Parathyroid adenoma (tissue), 2 donors: ENCODE data around the gene GAPDH.

ENCODE experiments used
- H2AFZ ChIP-seq: fragments of 300-600 bp; sonication (generic); one replicate; pipeline ENCODE4 v1.7.0; 2017; ENCODE audit warnings: antibody characterized with exemption, mild to moderate bottlenecking
- H3K27ac ChIP-seq: fragments of 300-600 bp; sonication (generic); one replicate; pipeline ENCODE4 v1.7.0; 2017
- H3K27me3 ChIP-seq: fragments of 300-600 bp; sonication (generic); one replicate; pipeline ENCODE4 v1.7.0; 2017; ENCODE audit warnings: low read length; ENCODE audit not compliant: control insufficient read depth, insufficient read depth
- H3K36me3 ChIP-seq: fragments of 300-600 bp; sonication (generic); one replicate; pipeline ENCODE4 v1.7.0; 2017; ENCODE audit warnings: low read length; ENCODE audit not compliant: control insufficient read depth, insufficient read depth
- H3K4me1 ChIP-seq: fragments of 300-600 bp; sonication (generic); one replicate; pipeline ENCODE4 v1.7.0; 2017; ENCODE audit warnings: control low read depth
- H3K4me2 ChIP-seq: fragments of 300-600 bp; sonication (generic); one replicate; pipeline ENCODE4 v1.7.0; 2017; ENCODE audit warnings: low read length
- H3K4me3 ChIP-seq: fragments of 300-600 bp; sonication (generic); one replicate; pipeline ENCODE4 v1.7.0; 2017; ENCODE audit warnings: low read depth, low read length
- H3K79me2 ChIP-seq: fragments of 300-600 bp; sonication (generic); one replicate; pipeline ENCODE4 v1.7.0; 2017; ENCODE audit warnings: control low read depth
- H3K9ac ChIP-seq: fragments of 300-600 bp; sonication (generic); one replicate; pipeline ENCODE4 v1.7.0; 2017; ENCODE audit warnings: mild to moderate bottlenecking
- H3K9me3 ChIP-seq: fragments of 300-600 bp; sonication (generic); one replicate; pipeline ENCODE4 v1.7.0; 2017; ENCODE audit warnings: low read length; ENCODE audit not compliant: control insufficient read depth
- CTCF ChIP-seq: fragments of 300-600 bp; sonication (generic); IDR thresholded peaks from one replicate; pipeline ENCODE4 v1.7.0; 2017; ENCODE audit warnings: antibody characterized with exemption, mild to moderate bottlenecking
- donor health status: primary hyperparathyroidism.

Gene GAPDH

GRCh38 chr12:6551496-6552139 is 17.3 kb downstream of the GAPDH start:
- peaks cover 33% of the 10 kb centered on the region for H3K4me1 ChIP-seq
- H3K36me3 ChIP-seq = no peaks in the 10 kb centered on the region
- no peak overlapping the region for H3K4me3 ChIP-seq
- H2AFZ ChIP-seq = no peak overlapping the region
- H3K9me3 ChIP-seq = no peaks in the 10 kb centered on the region
- H3K9ac ChIP-seq = no peak overlapping the region
- no peaks in the 10 kb centered on the region for H3K27me3 ChIP-seq
- no peak overlapping the region for H3K4me2 ChIP-seq
- no peak for TF ChIP-seq CTCF
- H3K27ac ChIP-seq = peak overlapping the region; percentile 65
- no peaks in the 10 kb centered on the region for H3K79me2 ChIP-seq

- Histone ChIP-seq H3K9ac (no peak overlapping the region), H3K27me3 (no peaks in the 10 kb centered on the region), H3K4me1 (peaks cover 33% of the 10 kb centered on the region), H2AFZ (no peak overlapping the region), H3K4me3 (no peak overlapping the region), H3K9me3 (no peaks in the 10 kb centered on the region), H3K36me3 (no peaks in the 10 kb centered on the region), H3K4me2 (no peak overlapping the region), H3K27ac (peak overlapping the region; percentile 65), H3K79me2 (no peaks in the 10 kb centered on the region)
- TF ChIP-seq CTCF = no peak
These were observed 17.8 kb downstream of the GAPDH start for GRCh38 chr12:6552140-6552551.

GRCh38 chr12:6553051-6553868 is 18.9 kb downstream of the GAPDH start:
- no peak overlapping the region for H3K9ac ChIP-seq
- TF ChIP-seq CTCF = no peak
- H3K36me3 ChIP-seq = no peaks in the 10 kb centered on the region
- H3K4me1 ChIP-seq = peaks cover 33% of the 10 kb centered on the region
- peak overlapping the region; percentile 2 for H3K4me2 ChIP-seq
- H3K4me3 ChIP-seq = no peak overlapping the region
- H3K27ac ChIP-seq = peak overlapping the region; percentile 65
- no peaks in the 10 kb centered on the region for H3K79me2 ChIP-seq
- H3K9me3 ChIP-seq = no peaks in the 10 kb centered on the region
- no peaks in the 10 kb centered on the region for H3K27me3 ChIP-seq
- H2AFZ ChIP-seq = peak overlapping the region; percentile 65

GRCh38 chr12:6554168-6555017 is 20.1 kb downstream of the GAPDH start:
- peak; percentile 81 for TF ChIP-seq CTCF
- no peak overlapping the region for H3K9ac ChIP-seq
- peak overlapping the region; percentile 30 for H3K4me3 ChIP-seq
- peak overlapping the region; percentile 65 for H2AFZ ChIP-seq
- H3K27me3 ChIP-seq = no peaks in the 10 kb centered on the region
- peak overlapping the region; percentile 65 for H3K27ac ChIP-seq
- peak overlapping the region; percentile 41 for H3K4me2 ChIP-seq
- H3K36me3 ChIP-seq = no peaks in the 10 kb centered on the region
- no peaks in the 10 kb centered on the region for H3K79me2 ChIP-seq
- no peaks in the 10 kb centered on the region for H3K9me3 ChIP-seq
- peaks cover 39% of the 10 kb centered on the region for H3K4me1 ChIP-seq
